DMS 273 (cell line): ENCODE results near the gene DLEU7.
A peak's percentile ranks its signal among the peaks of the same experiment; 100 is the strongest.

ENCODE experiments used
- DNase-seq: peaks from one replicate; lab custom pipeline; 2025; ENCODE audit not compliant: unreplicated experiment; lab: John Stamatoyannopoulos, UW

DLEU7 gene

DNA sequence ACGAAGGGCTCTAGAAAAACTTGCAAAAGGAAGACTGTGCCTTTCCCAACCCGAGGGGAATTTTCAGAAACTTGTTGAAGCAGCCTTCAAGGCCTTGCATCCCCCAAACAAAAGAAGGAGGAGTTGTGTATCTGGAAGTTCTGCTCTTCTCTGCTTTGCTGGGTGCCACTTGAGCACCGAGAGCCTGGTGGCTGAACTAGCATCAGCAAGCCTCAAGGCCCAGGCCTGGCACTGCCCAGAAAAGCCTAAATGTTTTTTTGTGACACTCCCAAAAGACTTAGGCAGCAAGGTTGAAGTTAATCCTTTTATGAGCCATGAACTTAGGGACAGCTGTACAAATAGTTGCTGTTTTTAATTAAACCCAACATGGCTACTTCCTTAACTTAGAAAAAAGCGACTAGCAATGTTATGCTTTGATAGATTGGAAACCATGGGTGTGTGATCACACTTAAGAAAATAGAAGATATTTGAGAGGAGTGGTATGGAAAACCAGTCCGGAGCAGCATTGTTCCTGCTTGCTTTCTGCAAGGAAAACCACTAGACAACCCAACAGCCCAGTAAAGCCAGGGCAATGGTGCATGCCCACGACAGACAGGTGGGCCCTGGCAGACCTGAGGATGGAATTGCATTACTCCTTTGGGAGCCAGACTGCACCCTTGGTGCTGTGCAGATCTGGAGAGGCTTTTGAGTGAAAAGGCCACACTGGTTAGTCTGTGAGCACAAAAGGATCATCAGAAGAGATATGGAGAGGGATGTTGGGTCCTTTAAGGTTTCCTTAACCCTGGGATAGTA lies 788 bp upstream of the DLEU7 start:
- no peak for DNase-seq

DNA sequence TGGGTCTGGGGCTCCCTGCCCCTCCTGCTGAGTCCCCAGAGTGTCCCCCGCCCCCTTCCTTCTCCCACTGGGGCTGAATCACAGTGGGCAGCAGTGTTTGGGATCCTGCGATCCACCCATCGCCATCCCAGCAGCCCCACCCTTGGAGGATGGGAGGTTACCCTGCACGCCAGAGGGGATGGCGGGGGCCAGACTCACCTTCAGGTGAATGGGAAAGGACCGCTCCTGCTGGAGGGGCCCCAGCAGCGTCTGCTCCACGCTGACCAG lies 569 bp downstream of the DLEU7 start:
- DNase-seq, result no peak

DNA sequence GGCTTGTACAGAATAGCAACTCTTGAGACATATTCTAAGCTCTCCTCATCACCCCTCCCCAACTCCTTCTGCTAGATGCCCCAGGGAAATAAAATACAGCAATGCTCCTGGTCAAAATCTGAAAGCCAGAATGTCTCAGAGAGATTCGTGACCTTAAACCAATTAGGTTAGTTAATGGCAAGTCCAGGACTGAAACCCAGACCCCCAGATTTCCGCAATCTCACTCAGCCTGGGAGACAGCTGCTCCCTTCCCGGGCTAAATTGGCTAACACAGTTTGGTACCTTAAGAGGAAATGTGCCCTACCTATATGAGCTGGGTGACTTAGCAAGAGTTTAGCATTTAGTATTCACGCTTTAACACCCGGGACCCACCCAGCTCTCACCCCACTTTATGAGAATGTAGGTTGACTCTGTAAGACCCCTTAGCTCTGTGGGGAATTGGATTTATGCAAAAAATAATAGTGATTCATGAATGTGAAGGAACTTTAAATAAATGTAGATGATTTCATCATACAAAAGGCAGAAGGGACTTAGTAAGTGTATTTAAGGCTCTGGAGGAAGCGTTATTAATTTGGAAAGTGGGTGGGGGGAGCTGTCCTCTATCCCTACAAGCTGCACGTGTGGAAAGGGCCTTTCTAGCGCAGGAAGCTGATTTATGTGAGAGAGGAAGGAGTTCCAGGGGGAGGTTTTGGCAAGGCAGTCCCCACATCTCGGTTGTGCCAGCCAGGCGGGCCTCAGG lies 1.1 kb downstream of the DLEU7 start:
- no peak for DNase-seq

DNA sequence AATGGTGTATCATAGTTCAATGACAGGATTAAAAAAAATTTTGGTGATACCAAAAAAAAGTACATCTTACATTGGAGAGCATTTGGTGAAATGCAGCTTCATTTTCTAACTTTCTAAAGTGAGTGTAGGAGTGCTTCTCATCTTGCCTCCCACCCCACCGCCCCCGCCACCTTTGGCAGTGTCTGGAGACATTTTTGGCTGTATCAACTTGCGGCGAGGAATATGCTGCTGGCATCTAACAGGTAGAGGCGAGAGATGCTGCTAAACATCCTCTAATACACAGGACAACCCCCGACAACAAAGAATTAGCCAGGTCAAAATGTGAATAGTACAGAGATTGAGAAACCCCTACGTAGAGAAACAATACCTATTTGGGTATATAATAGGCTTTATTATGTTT lies 1.7 kb downstream of the DLEU7 start:
- DNase-seq, result no peak

DNA sequence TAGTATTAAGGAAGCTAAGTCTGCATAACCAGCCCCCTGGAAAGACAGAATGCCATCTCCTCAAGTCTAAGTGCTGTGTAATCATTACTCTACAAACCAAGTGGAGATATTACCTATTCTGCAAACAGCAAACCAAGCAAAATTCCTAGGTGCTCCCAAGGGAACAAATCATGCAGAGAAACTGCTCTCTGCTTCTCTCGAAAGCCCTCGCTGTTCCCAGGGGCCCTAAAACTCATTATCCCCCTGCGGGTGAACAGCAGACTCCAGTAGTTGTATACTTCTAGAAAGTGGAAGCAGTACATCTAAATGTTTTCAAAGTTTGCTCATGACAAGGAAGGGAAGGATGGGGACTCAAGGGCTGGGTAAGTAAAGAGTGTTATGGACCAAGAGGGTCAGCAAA lies 3.2 kb downstream of the DLEU7 start:
- DNase-seq, result no peak

DNA sequence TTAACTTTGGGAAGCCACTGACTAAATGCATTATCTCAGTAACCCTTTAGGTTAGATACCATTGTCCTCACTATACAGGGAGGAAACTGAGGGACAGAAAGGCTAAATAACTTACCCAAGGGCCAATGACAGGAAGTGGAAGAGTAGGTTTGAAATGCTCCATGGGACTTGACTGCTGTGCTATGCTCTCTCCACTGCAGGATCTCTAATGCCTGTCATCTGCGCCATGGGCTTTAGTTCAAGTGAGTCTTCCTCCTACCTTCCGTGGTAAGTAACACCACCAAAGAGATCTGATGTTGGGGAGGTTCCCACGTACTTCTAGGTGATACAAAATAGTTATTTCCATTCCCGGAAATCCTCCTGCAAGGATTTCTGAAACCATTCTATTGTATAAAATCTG lies 3.7 kb downstream of the DLEU7 start:
- DNase-seq, result no peak

DNA sequence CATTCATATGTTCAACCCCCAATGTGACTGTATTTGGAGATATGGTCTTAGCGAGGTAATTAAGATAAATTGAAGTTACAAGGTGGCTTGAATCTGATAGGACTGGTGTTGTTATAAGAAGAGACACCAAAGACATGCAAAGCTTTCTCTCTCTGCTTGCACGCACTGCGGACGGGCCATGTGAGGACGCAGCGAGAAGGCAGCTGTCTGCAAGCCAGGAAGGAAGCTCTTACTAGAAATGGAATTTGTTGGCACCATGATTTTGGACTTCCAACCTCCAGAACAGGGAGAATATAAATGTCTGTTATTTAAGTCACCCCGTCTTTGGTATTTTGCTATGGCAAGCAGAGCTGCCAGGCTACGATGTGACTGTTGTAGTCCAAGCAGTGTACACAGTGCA lies 4.8 kb downstream of the DLEU7 start:
- DNase-seq, result no peak

DNA sequence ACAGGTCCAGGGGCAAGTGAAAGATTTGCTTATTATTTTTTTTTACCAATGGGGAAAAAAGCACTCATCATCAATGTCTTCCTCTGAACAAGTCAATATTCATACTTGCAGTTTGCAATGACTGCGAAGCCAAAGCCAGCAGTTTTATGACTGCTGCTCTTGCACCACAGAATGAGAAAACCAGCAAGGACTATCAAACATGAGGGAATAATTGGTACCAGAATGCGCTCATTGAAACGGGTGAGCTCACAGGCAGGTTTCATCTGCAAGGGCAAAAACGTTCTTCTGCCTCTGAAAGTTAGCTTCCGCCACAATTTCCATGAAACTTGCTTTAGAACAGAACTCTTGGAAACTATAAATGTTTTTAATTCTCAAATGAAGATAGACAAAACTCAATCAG lies 5.5 kb downstream of the DLEU7 start:
- no peak for DNase-seq

DNA sequence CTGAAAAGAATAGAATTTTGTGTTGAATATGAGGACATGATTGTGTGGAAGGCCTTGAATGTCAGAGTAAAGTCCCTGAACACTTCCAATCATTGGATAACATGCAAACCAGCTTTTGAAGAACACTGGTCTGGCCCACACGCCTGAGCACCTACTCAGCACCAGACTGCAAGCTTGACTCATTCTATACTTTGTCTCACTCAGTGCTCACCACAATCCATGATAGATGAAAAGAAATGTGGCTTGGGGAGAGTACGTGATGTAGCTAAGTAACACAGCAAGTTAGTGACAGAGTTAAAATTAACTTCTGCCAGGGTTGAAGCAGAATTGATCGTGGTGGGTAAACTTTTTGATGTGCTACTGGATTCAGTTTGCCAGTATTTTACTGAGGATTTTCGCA lies 12.0 kb downstream of the DLEU7 start:
- DNase-seq, result no peak

DNA sequence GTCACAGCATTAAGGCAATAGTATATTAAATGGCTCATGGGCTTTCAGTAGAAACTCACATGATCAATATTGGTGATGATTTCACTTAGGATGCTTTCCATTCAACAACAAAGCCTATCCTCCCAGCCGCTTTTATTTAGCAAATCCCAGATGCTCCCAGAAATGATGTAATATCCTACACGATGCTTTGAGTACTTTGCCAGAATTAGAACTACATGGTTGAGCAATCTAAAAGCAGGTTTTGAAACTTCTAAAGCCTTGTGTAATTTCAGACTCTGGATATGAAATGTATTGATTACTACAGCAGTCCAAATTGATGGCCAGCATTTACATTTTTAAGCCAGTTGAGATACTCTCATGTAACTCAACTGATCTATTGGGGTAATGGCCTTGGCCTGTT lies 13.6 kb downstream of the DLEU7 start:
- no peak for DNase-seq

DNA sequence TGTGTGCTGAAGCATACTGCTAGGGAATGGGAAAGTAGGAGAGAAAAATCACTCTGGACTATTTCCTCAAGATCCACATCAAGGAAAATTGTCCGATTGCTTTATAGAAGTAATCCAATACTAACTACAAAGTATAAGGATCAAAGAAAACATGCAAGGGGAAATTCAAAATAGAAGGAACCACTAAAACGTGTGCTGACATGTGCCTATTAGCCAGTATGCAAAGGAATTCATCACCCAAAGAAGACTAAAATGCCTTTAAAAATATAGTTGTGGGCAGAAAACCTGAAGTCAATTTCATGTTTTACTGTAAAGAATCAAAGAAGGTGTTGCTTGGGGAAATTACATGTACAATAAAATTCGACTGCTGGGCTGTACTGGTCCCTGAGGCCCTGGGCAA lies 14.3 kb downstream of the DLEU7 start:
- no peak for DNase-seq

DNA sequence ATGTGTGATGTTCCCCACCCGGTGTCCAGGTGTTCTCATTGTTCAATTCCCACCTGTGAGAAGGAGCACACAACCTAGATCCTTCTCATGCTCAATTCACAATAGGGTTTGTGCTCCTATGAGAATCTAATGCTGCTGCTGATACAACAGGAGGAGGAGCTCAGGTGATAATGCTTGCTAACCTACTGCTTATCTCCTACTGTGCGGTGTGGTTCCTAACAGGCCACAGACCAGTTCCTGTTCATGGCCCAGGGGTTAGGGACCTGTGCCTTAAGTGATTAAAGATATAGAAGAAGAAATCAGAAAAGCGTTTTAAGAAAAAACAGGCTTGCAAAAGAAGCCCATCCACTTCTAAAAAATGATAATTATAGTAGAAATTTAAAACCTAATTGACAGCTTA lies 17.5 kb downstream of the DLEU7 start:
- DNase-seq, result no peak

DNA sequence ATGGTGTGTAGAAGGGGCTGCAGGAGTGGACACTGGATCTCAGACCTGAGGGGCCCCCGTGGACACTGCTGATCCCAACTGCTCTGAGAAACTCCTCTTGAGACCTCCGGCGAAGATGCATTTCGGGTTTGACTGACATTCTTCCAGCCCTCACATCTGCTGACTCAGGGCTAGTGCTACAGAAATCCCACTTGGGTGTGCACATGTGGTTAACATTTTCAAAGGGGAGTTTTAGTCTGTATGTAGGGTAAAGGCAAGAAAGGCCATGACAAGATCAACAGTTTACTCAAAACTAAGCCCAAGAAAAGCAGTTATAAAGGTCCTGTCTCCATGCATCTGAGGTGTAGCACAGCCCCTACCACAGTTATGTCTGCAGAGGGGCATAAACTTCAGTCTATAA lies 31.2 kb downstream of the DLEU7 start:
- DNase-seq, result no peak

DNA sequence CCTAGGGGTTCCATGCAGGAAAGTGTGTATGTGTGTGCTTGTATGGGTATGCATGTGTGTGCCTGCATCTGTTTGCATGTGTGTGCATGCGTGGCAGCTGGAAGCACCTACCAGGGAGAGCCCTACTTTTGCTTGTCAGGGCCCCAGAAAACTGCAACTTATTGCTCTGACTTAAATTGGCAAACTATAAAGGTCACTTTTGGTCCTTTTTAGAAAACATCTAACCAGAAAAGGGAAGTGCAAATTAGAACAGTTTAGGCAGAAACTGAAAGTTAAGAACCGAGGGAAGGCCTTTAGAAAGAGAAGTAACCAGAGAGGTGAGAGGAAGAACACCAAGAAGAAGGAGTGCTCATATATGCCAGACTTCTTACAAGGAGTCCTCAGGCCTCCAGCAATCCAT lies 32.5 kb downstream of the DLEU7 start:
- DNase-seq, result no peak

DNA sequence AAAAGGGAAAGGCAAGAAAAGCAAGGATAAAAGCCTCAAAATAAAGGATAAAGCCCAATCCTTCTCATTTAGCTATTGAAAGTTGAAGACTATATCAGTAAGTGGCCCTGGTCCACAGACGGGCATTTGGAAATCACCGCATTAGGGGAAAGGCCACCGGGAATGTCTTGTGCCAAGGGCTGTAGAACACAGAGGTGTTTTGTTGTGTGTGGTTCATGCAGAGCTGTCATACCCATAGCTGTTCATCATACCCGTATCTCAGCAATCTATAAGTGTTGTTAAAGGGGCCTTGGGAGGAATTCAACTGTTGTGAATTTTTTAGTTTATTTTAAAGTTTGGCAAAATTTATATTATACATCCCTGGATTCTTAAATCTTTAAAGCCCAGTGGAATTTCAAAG lies 33.0 kb downstream of the DLEU7 start:
- DNase-seq, result no peak

DNA sequence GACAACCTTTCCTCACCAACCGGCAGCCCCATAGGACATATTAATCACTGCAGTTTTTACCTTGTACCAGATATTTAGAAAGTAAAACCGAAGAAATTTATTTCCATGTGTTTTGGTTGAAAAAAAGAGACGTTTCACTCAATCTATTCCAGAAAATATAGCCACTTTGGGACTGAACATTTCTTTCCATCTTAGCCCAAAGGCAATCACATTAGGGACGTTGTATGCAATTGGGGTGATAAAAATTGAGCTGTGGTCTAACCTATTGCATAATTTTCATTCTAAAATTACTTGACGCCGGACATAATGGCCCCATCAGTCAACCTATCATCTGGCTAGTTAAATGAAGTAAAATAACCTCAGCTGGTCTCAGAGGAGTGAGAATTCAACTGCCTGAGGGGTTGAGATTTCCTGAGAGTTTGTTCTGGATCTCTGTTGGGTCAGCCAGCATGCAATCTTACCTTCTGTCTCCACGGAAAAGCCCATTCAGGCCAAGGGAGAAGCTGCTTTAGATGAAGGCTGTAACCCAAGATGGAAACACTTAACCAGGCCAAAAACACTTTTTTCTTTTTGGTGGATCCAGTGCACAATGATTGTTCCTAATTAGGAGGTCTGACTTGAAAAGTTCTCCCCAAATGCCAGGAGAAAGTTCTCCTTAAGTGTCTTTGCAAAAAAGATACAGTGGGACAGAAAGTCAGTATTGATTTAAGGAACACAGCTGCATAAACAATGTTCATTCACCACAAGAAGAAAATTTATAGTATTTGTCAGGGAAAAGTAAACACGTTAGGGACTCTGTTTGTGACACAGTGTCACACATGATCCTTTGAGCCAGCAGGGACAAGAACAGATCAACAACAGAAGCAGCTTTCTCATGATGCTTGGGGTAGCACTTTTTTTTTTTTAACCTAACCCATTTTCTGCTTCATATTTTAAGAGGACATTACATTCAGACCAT lies 34.1 kb downstream of the DLEU7 start:
- DNase-seq, result no peak

DNA sequence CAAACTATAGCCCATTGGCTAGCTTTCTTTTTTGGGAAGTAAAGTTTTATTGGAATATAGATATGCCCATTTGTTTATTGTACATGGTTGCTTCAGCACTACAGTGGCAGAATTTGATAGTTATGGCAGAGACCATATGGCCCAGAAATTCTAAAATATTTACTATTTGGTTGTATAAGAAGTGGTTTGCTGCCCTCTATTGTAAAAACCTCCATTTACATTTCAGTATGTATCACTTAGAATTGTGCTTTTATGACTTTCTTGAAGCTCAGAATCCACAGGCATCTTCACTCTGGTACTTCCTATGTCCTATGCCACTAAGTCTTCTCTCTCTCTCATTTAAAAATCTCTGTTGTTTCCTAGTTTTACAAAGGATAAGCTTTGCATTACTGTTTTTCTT lies 37.7 kb downstream of the DLEU7 start:
- DNase-seq, result peak; percentile 31

DNA sequence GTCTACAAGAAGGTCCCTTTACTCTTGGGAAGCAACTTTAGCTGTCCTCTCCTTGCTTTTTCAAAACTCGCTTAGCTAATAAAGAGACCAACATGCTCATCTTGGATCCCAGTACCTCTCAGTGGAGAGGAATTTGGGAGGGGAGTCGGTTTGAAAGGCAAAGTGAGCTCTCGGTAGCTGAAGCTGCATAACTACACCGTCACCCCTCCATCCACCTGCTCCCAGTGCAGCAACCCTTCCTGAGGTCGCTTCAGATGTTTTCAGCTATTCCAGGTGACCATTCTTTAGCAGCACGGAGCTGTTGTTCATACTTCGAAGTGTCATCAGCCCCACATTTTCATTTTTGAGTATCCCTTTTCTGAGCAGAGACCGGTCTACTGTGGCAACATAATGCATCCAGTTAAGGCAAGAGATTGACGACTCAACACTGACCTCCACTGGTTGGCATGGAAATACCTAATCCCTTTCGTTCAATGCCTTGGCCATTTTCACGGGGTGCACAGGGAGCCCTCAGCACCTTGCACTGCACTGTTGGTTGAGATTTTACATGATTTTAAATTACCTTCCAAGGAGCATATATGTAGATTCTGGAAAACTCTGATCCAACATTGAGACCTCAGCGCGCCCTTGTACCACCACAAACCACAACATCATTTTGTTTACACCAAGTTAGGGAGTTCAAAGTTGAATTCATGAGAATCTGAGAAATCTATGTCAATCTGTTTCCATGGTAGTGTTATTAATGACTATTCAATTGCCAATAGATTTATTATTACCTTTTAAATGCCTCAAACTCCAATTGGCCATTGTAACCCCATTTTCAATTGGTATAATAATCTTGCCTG lies 42.2 kb downstream of the DLEU7 start:
- DNase-seq, result peak; percentile 83

DNA sequence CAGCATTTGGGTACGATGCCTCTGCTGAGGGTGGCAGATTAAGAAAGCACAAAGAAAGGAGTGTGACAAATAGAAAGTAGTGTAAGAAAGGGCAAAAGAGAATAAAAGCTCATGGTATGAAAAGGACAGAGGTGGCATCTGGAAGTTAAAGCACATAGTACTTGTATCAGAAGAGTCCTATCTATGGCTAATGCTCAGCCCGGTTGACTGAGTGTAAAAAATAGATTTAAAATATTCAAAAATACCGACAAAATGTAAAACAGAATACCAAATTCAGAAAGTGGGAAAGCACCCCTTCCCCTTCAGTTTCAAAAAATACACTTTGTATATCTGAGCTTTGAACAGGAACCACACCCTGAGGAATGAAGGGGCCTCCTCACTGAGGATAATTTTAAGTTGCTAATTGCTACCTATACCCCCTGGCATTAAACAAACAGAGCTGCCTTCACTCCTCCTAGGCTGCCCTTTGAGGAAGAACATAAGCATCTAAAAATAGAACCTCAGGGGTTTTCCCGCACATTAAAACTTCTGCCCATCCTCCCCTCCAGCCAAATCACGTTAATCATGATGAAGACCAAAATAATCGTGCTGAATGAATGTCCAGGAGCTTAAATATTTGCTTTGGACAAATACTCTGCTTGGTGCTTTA lies 43.3 kb downstream of the DLEU7 start:
- no peak for DNase-seq

DNA sequence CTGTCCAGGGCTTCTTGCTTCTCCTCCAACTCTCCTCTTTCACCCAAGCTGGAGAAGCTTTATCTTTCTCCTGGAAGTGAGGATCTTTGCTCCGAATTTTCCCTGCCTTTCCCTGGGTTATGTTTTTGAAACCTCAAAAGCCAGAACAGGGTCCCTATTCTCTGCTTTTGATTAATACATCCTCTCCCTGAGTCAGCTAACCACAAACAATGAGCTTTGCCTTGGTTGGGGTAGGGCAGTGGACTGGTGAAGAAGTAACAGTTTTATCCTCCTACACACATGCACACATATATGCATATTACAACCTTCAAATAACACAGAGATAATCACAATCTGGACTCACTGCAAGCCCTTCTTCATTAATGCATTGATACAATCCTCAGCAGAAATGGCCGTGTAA lies 44.6 kb downstream of the DLEU7 start:
- DNase-seq, result no peak
